Measurements from ENCODE around the gene AP2A1.

Gene AP2A1

GRCh38 chr19:49837009-49837310 is 70.2 kb downstream of the AP2A1 start:
- TF ChIP-seq POLR2A (IDR thresholded peaks at IDR 0.05; ENCODE audit: low read depth, low read length) (no peak), POLR2AphosphoS5 (IDR thresholded peaks at IDR 0.05; ENCODE audit: low read depth, low read length) (no peak), TAF1 (IDR thresholded peaks at IDR 0.05; ENCODE audit: borderline replicate concordance, low read depth, low read length) (no peak)
- no peak for DNase-seq (ENCODE audit: insufficient read length)
- FAIRE-seq = no peak

GRCh38 chr19:49837425-49837824 is 70.6 kb downstream of the AP2A1 start:
- no peak for FAIRE-seq
- TF ChIP-seq POLR2AphosphoS5 (IDR thresholded peaks at IDR 0.05; ENCODE audit: low read depth, low read length) (no peak), TAF1 (IDR thresholded peaks at IDR 0.05; ENCODE audit: borderline replicate concordance, low read depth, low read length) (no peak), POLR2A (IDR thresholded peaks at IDR 0.05; ENCODE audit: low read depth, low read length) (no peak)
- DNase-seq (ENCODE audit: insufficient read length) = no peak

DNA sequence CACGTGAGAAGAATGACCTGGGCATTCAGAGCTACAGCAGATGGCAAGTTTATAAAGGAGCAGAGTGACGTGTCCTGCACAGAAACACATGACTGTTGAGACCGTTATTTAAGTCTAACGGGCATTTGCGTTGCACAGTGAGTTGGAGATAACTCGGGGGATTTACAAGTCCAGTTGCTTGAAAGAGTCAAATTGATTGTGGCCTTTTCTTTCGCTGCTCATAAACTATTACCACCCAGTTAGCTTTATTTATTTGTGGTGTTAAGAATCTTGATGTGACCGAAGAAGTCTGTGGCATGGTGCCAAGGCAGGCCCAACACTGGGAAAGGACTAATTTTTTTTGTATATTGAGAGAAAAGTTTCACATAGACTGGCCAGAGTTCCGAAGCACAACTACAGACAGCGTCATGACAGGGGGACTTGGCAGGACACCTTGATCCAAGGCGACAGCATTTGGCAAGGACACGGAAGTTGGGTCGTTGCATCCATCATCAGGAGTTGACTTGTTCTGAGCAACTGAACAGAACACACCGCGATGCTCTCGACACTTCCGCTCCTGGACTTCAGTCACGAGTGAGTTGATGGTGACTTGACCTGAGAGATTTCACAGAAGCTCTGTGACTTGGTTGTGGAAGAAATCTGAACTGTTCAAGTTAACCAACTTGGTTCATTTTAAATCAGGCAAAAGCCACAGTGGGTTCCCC is 72.2 kb downstream of the AP2A1 start:
- TF ChIP-seq POLR2A (IDR thresholded peaks at IDR 0.05; ENCODE audit: low read depth, low read length) = no peak
- TF ChIP-seq TAF1 (IDR thresholded peaks at IDR 0.05; ENCODE audit: borderline replicate concordance, low read depth, low read length) = no peak
- TF ChIP-seq POLR2AphosphoS5 (IDR thresholded peaks at IDR 0.05; ENCODE audit: low read depth, low read length) = no peak
- DNase-seq (ENCODE audit: insufficient read length) (no peak), FAIRE-seq (no peak)

DNA sequence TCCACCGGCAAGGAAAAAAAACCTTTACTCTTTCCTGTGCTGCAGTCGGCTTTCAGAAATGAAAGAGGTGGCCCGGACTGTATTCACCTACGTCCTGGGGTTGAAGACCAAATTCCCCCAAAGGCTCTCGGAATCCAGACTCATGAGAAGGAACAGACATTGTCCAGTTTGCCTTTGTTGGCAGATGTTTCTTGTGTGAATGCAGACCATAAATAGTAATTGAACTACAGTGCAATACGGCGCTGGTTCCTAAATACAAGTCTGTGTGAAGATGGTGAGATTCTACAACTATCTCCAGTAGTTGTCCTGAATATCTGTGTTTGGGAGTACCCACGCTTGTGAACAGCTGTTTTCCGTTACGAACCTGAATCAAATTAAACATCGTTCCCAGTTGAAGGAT is 72.9 kb downstream of the AP2A1 start:
- FAIRE-seq = no peak
- DNase-seq (ENCODE audit: insufficient read length) = no peak
- no peak for TF ChIP-seq TAF1 (IDR thresholded peaks at IDR 0.05; ENCODE audit: borderline replicate concordance, low read depth, low read length)
- TF ChIP-seq POLR2AphosphoS5 (IDR thresholded peaks at IDR 0.05; ENCODE audit: low read depth, low read length) = no peak
- TF ChIP-seq POLR2A (IDR thresholded peaks at IDR 0.05; ENCODE audit: low read depth, low read length) = no peak

- DNase-seq (ENCODE audit: insufficient read length) (no peak), FAIRE-seq (no peak)
- TF ChIP-seq POLR2A (IDR thresholded peaks at IDR 0.05; ENCODE audit: low read depth, low read length) (no peak), POLR2AphosphoS5 (IDR thresholded peaks at IDR 0.05; ENCODE audit: low read depth, low read length) (no peak), TAF1 (IDR thresholded peaks at IDR 0.05; ENCODE audit: borderline replicate concordance, low read depth, low read length) (no peak)
Measured at GRCh38 chr19:49840321-49840720, 73.5 kb downstream of the AP2A1 start.

DNA sequence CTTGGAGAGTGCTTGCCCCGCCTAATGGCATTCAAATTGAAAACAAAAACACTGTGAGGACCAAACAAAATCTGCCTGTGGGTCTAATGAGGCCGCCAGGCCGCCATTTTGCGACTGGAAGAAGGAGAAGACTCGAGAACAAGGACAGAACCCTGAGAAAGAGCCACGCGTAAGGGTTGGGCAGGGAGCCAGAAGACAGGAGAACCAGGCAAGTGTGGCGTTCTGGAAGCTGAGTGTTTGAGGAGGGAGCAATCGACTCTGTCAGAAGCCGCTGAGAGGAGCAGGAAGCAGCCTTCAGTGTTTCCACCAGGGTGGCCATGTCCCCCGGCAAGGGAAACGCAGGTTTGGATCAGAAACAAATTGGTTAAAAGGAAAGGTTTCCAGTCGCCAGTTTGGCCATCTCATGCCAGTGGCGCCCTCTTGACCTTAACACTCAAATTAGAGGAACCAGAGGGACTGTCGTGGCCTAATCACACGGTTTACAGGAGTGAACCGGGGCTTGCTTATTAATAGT is 74.0 kb downstream of the AP2A1 start:
- DNase-seq (ENCODE audit: insufficient read length) (no peak), FAIRE-seq (no peak)

DNA sequence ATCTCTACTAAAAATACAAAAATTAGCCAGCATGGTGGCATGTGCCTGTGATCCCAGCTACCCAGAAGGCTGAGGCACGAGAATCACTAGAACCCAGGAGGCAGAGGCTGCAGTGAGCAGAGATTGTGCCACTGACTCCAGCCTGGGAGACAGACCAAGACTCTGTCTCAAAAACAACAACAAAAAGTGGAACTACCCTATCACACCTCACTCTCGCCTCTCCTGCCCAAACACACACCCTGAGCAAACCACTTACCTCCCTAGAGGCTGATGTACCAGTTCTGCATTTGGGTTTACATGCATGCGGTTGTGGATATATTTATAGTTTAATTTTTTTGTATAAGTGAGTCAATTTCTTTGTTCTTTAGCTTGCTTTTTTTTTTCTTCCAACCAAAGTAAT is 76.5 kb downstream of the AP2A1 start:
- TF ChIP-seq POLR2AphosphoS5 (IDR thresholded peaks at IDR 0.05; ENCODE audit: low read depth, low read length) (no peak), TAF1 (IDR thresholded peaks at IDR 0.05; ENCODE audit: borderline replicate concordance, low read depth, low read length) (no peak), POLR2A (IDR thresholded peaks at IDR 0.05; ENCODE audit: low read depth, low read length) (no peak)
- DNase-seq (ENCODE audit: insufficient read length) = no peak
- no peak for FAIRE-seq

More for the DNA sequence above, 74.0 kb downstream of the AP2A1 start:
- TF ChIP-seq POLR2A (IDR thresholded peaks at IDR 0.05; ENCODE audit: low read depth, low read length) (no peak), POLR2AphosphoS5 (IDR thresholded peaks at IDR 0.05; ENCODE audit: low read depth, low read length) (no peak)

DNA sequence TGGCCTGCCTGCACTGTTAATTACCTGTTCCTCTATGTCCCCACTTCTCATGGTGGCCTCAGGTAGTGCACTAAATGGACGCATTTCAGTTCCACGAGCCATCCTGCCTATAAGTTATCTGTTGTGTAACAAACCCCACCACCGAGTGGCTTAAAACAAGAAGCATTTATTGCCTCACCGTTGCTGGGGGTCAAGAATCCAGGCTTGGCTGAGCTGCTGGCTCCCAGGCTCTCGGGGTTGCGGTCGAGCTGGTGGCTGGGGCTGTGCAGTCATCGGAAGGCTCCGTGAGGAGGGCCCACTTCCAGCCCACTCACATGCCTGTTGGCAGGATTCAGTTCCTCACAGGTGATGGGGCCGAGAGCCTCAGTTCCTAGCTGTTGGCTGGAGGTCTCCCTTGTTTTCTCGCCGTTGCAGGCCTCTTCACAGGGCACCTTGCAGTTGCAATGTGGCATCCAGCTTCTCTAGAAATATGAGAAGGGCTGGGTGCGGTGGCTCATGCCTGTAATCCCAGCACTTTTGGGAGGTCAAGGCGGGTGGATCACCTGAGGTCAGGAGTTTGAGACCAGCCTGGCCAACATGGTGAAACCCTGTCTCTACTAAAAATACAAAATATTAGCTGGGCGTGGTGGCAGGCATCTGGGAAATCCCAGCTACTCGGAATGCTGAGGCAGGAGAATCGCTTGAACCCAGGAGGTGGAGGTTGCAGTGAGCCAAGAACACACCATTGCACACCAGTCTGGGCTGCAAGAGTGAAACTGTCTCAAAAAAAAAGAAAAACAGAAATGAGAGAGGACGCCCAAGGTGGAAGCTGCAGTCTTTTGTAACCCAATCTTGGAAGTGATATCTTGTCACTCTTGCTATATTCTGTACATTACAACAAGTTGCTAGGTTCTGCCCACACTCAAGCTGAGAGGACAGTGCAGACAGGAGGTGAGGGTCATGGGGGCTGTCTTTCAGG is 77.6 kb downstream of the AP2A1 start:
- DNase-seq (ENCODE audit: insufficient read length) (no peak), FAIRE-seq (no peak)
- TF ChIP-seq POLR2A (IDR thresholded peaks at IDR 0.05; ENCODE audit: low read depth, low read length) (no peak), POLR2AphosphoS5 (IDR thresholded peaks at IDR 0.05; ENCODE audit: low read depth, low read length) (no peak), TAF1 (IDR thresholded peaks at IDR 0.05; ENCODE audit: borderline replicate concordance, low read depth, low read length) (no peak)

- TF ChIP-seq POLR2AphosphoS5 (IDR thresholded peaks at IDR 0.05; ENCODE audit: low read depth, low read length) (no peak), TAF1 (IDR thresholded peaks at IDR 0.05; ENCODE audit: borderline replicate concordance, low read depth, low read length) (no peak), POLR2A (IDR thresholded peaks at IDR 0.05; ENCODE audit: low read depth, low read length) (no peak)
- FAIRE-seq = no peak
- DNase-seq (ENCODE audit: insufficient read length) = no peak
Measured at GRCh38 chr19:49845414-49845813, 78.6 kb downstream of the AP2A1 start.

GRCh38 chr19:49846408-49846807 is 79.6 kb downstream of the AP2A1 start:
- DNase-seq (ENCODE audit: insufficient read length) (no peak), FAIRE-seq (no peak)
- TF ChIP-seq POLR2AphosphoS5 (IDR thresholded peaks at IDR 0.05; ENCODE audit: low read depth, low read length) (no peak), TAF1 (IDR thresholded peaks at IDR 0.05; ENCODE audit: borderline replicate concordance, low read depth, low read length) (no peak), POLR2A (IDR thresholded peaks at IDR 0.05; ENCODE audit: low read depth, low read length) (no peak)

DNA sequence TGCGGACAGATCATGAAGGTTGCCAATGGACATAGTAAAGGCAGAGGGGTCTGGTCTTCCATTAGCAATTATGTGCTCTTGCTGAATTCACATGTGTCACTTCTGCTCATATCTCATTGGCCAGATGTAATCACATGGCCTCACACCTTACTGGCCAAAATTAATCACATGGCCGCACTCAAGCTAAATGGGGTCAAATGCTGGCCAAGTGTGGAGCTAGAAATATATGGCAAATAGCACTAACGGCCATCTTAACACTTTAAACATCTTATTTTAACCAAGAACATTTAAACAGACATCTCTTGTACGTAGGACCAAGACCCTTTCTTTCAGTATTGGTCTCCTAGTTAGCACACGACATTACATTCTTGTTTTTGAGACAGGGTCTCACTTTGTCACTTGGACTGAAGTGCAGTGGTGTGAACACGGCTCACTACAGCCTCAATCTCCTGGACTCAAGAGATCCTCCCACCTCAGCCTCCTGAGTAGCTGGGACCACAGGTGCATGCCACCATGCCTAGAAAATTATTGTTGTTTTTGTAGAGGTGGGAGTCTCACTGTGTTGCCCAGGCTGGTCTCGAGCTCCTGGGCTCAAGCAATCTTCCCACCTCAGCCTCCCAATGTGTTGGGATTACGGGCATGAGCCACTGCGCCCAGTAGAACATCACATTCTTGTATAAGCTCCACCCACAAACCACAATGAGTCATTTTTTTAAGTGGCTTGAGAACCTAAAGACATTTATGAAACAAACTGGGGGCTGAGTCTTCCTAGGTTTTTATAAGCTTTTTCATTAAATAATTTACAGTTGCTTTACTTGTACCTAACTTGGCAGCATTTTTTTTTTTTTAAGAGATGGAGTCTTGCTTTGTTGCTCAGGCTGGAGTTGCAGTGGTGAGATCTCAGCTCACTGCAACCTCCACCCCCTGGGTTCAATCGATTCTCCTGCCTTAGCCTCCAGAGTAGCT is 81.2 kb downstream of the AP2A1 start:
- TF ChIP-seq TAF1 (IDR thresholded peaks at IDR 0.05; ENCODE audit: borderline replicate concordance, low read depth, low read length) (no peak), POLR2AphosphoS5 (IDR thresholded peaks at IDR 0.05; ENCODE audit: low read depth, low read length) (no peak), POLR2A (IDR thresholded peaks at IDR 0.05; ENCODE audit: low read depth, low read length) (no peak)
- DNase-seq (ENCODE audit: insufficient read length) (no peak), FAIRE-seq (no peak)

All from GM12892 (cell line).